HCT116 (cell line): ENCODE data around the gene PARP2. TPM values are rescaled to one million over a fixed set of nuclear protein-coding genes. Genes with fewer than 3 reads are reported as not detected.

Source experiments
- ATAC-seq: fragments of 200-7000 bp; cut with Tn5 transposase; 2 replicates; pipeline ENCODE4 v1.9.1; 2020; ENCODE audit warnings: mild to moderate bottlenecking, moderate library complexity
- BruUV-seq: library from RNA; stranded (reverse); fragments of 400-500 nt; replicated peaks from 2 replicates; lab custom pipeline; 2021; lab: Mats Ljungman, UMichigan
- CTCF ChIA-PET: fragments of 300-600 bp; sonication (Branson Sonifier 250); formaldehyde crosslinking; loops from one replicate; lab custom pipeline; 2021; ENCODE audit warnings: antibody characterized with exemption; lab: Charles Lee
- POLR2A ChIA-PET: fragments of 300-600, 350-600 bp; sonication (Branson Sonifier 250); formaldehyde crosslinking; loops from one replicate; lab custom pipeline; 2021; ENCODE audit warnings: antibody characterized with exemption; lab: Charles Lee
- RAD21 ChIA-PET, 2 experiments: fragments of 300-600 bp; sonication (Branson Sonifier 250); formaldehyde crosslinking; loops; one replicate each; lab custom pipeline; 2023; ENCODE audit warnings: low total read pairs in 2 of 2; ENCODE audit not compliant: uncharacterized antibody in 2 of 2, unreplicated experiment in 2 of 2, low non-redundant PET in 1 of 2; lab: Charles Lee
- DNase-seq: peaks from one replicate; pipeline ENCODE4 v3.0.0-alpha.2; 2010; ENCODE audit warnings: low read depth, low spot score
- H2AFZ ChIP-seq: fragments of 200-600 bp; shearing (Covaris generic), sonication (generic); 2 replicates; pipeline ENCODE4 v1.6.1; 2017; ENCODE audit warnings: low read depth, mixed run types, mixed read lengths, antibody characterized with exemption, low read length; ENCODE audit not compliant: poor library complexity, severe bottlenecking
- H3K27ac ChIP-seq: 2 replicates; pipeline ENCODE4 v1.5.1; 2012; ENCODE audit warnings: low read depth, low read length
- H3K27me3 ChIP-seq: fragments of 200-600 bp; sonication (generic); 2 replicates; pipeline ENCODE4 v1.6.1; 2016; ENCODE audit warnings: mixed run types, low read length, mixed read lengths; ENCODE audit not compliant: insufficient read depth
- H3K36me3 ChIP-seq, 2 experiments: fragments of 200-500 bp in 1 of 2; fragments of 200-600 bp in 1 of 2; sonication (Bioruptor generic) in 1 of 2; sonication (generic) in 1 of 2; 2 replicates each; pipeline versions ENCODE4 v1.5.1 to v1.6.1; 2014 to 2016; ENCODE audit warnings: low read length in 2 of 2, inconsistent platforms in 1 of 2, mixed read lengths in 1 of 2, mixed run types in 1 of 2; ENCODE audit not compliant: insufficient read depth in 2 of 2, control insufficient read depth in 1 of 2
- H3K4me1 ChIP-seq, 2 experiments: fragments of 200-600 bp in 1 of 2; sonication (generic) in 1 of 2; 2 replicates each; pipeline versions ENCODE4 v1.5.1 to v1.6.1; 2012 to 2017; ENCODE audit warnings: low read length in 2 of 2, inconsistent platforms in 1 of 2, mild to moderate bottlenecking in 1 of 2, mixed read lengths in 1 of 2, mixed run types in 1 of 2, moderate library complexity in 1 of 2; ENCODE audit not compliant: insufficient read depth in 2 of 2, control insufficient read depth in 1 of 2
- H3K4me2 ChIP-seq: fragments of 200-600 bp; sonication (generic); 2 replicates; pipeline ENCODE4 v1.6.1; 2017; ENCODE audit warnings: mixed run types, low read length, mixed read lengths
- H3K4me3 ChIP-seq, 2 experiments: fragments of 200-600 bp in 1 of 2; sonication (generic) in 1 of 2; replicated peaks in 1 of 2; 2 replicates each; pipeline ENCODE4 v1.5.1; 2011 to 2016; ENCODE audit warnings: low read length in 2 of 2, control low read depth in 1 of 2, low read depth in 1 of 2, mild to moderate bottlenecking in 1 of 2, mixed read lengths in 1 of 2, mixed run types in 1 of 2
- H3K79me2 ChIP-seq: fragments of 200-600 bp; sonication (generic); 2 replicates; pipeline ENCODE4 v1.6.1; 2017; ENCODE audit warnings: mild to moderate bottlenecking, mixed run types, low read length, moderate library complexity, mixed read lengths; ENCODE audit not compliant: insufficient read depth
- H3K9ac ChIP-seq: fragments of 200-600 bp; sonication (generic); 2 replicates; pipeline ENCODE4 v1.6.1; 2016; ENCODE audit warnings: low read length, mixed read lengths
- H3K9me2 ChIP-seq: fragments of 200-600 bp; sonication (generic), shearing (Covaris generic); 2 replicates; pipeline ENCODE4 v1.6.1; 2017; ENCODE audit warnings: mixed run types, mild to moderate bottlenecking, moderate library complexity; ENCODE audit not compliant: insufficient read depth
- H3K9me3 ChIP-seq, 2 experiments: fragments of 200-500 bp in 1 of 2; fragments of 200-600 bp in 1 of 2; sonication (Bioruptor generic) in 1 of 2; sonication (generic) in 1 of 2; 2 replicates each; pipeline ENCODE4 v1.6.1; 2014 to 2017; ENCODE audit warnings: low read length in 2 of 2, mixed read lengths in 2 of 2, inconsistent platforms in 1 of 2, low read depth in 1 of 2, mild to moderate bottlenecking in 1 of 2, mixed run types in 1 of 2, moderate library complexity in 1 of 2; ENCODE audit not compliant: control insufficient read depth in 1 of 2, insufficient read depth in 1 of 2
- H4K20me1 ChIP-seq: fragments of 200-600 bp; sonication (generic), shearing (Covaris generic); 2 replicates; pipeline ENCODE4 v1.6.1; 2017; ENCODE audit warnings: mixed run types, mild to moderate bottlenecking, moderate library complexity; ENCODE audit not compliant: insufficient read depth
- EGR1 ChIP-seq: IDR thresholded peaks from 2 replicates; pipeline ENCODE4 v1.6.1; 2012; ENCODE audit warnings: low read depth
- EZH2phosphoT487 ChIP-seq: fragments of 200-600 bp; IDR thresholded peaks from 2 replicates; pipeline ENCODE4 v1.6.1; 2018; ENCODE audit warnings: antibody characterized with exemption, borderline replicate concordance
- MAX ChIP-seq: IDR thresholded peaks from 2 replicates; pipeline ENCODE4 v1.6.1; 2012
- POLR2AphosphoS5 ChIP-seq: IDR thresholded peaks from 2 replicates; pipeline ENCODE4 v1.6.1; 2011; ENCODE audit warnings: mild to moderate bottlenecking, low read depth, low read length, moderate library complexity
- SP1 ChIP-seq: IDR thresholded peaks from 2 replicates; pipeline ENCODE4 v1.6.1; 2012; ENCODE audit warnings: low read depth
- SRF ChIP-seq: IDR thresholded peaks from 2 replicates; pipeline ENCODE4 v1.6.1; 2012; ENCODE audit warnings: low read depth
- TCF7L2 ChIP-seq: IDR thresholded peaks from 2 replicates; pipeline ENCODE4 v1.7.0; 2011; ENCODE audit warnings: borderline replicate concordance, inconsistent platforms; ENCODE audit not compliant: insufficient read depth, insufficient read length; ENCODE audit errors: extremely low read depth
- ZNF274 ChIP-seq: fragments of 200-500 bp; sonication (Bioruptor generic); IDR thresholded peaks from 2 replicates; pipeline ENCODE4 v1.6.1; 2014; ENCODE audit warnings: mild to moderate bottlenecking, low read depth, low read length, inconsistent platforms
- intact Hi-C: fragments of 100-400 bp; cut with micrococcal nuclease; formaldehyde crosslinking; loops from 2 replicates; pipeline ENCODE4 v1.10.0; 2022
- total RNA-seq: library from RNA; stranded (reverse); gene quantifications from one replicate; pipeline ENCODE4 v1.2.1, GENCODE V29; 2021; ENCODE audit not compliant: unreplicated experiment

The PARP2 gene
- total RNA-seq, 1 experiment from 2014 or later, result 51.8 TPM

- TF ChIP-seq MAX, result no peak
- no peak for TF ChIP-seq POLR2AphosphoS5
- no peak for TF ChIP-seq EGR1
Measured at GRCh38 chr14:20376071-20376588, 32.7 kb downstream of the PARP2 start (continued).

DNA sequence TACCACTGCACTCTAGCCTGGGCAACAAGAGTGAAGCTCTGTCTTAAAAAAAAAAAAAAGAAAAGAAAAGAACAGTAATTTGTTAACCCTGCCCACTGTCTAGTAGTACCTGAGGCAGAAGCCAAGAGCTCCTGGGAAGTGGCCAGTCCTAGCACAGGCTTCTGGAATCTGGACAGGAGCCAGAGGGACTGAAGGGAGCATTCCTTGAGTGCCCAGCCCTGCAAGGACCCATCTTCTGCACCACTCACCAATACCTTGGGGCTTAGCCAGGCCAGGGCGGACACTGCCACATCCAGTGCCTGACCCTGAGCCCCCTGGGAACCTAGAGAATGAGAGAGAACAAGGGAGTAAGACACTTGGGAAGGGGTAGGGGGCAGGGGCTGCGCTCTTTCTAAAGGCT lies 33.7 kb downstream of the PARP2 start:
- Histone ChIP-seq H3K27ac (no peak overlapping the region), H3K36me3 (peaks cover 32 to 44% of the 10 kb centered on the region in 2 experiments; a peak in 3 of 4 replicates), H3K9ac (no peak overlapping the region), H3K27me3 (no peaks in the 10 kb centered on the region), H3K9me2 (no peaks in the 10 kb centered on the region), H3K4me3 (no peak overlapping the region), H3K9me3 (no peaks in the 10 kb centered on the region), H4K20me1 (no peaks in the 10 kb centered on the region), H3K79me2 (no peaks in the 10 kb centered on the region), H3K4me2 (no peak overlapping the region), H3K4me1 (no peaks in the 10 kb centered on the region), H2AFZ (no peak overlapping the region)
- intact Hi-C loops, result no loop called here
- POLR2A ChIA-PET, result no interaction called here
- TF ChIP-seq EZH2phosphoT487, result no peak
- TF ChIP-seq MAX, result no peak
- TF ChIP-seq TCF7L2, result no peak
- TF ChIP-seq EGR1, result no peak
- no peak for TF ChIP-seq SP1
- RAD21 ChIA-PET, result no interaction called here
- no peak for ATAC-seq
- CTCF ChIA-PET, result no interaction called here
- BruUV-seq, result no TSS peak
- DNase-seq, result no peak

GRCh38 chr14:20379743-20380142 lies 36.3 kb downstream of the PARP2 start:
- no peak for DNase-seq
- Histone ChIP-seq H3K79me2 (no peaks in the 10 kb centered on the region), H4K20me1 (no peaks in the 10 kb centered on the region), H2AFZ (no peak overlapping the region), H3K9ac (no peak overlapping the region), H3K4me1 (no peaks in the 10 kb centered on the region), H3K36me3 (peaks cover 24 to 36% of the 10 kb centered on the region in 2 experiments; a peak in 3 of 4 replicates), H3K9me2 (no peaks in the 10 kb centered on the region), H3K9me3 (no peaks in the 10 kb centered on the region), H3K27me3 (no peaks in the 10 kb centered on the region), H3K4me2 (no peak overlapping the region), H3K4me3 (no peak overlapping the region), H3K27ac (no peak overlapping the region)
- TF ChIP-seq POLR2AphosphoS5, result no peak
- no peak for TF ChIP-seq ZNF274
- TF ChIP-seq SRF, result no peak
- TF ChIP-seq EGR1, result no peak
- BruUV-seq, result no TSS peak
- ChIA-PET CTCF (no interaction called here), POLR2A (no interaction called here), RAD21 (no interaction called here)
- ATAC-seq, result no peak
- intact Hi-C loops, result no loop called here
